Stimulated activated CD4-positive, alpha-beta T cell treated with anti-CD3 and anti-CD28 coated beads, Interleukin-1b, Interleukin-23, amount 100 ng/mL, for 24 hours (primary cell): ENCODE results near the gene TADA2A.
A peak's percentile ranks its signal among the peaks of the same experiment; 100 is the strongest.
"Not testable (repeated sequence)": the region's sequence is repeated elsewhere in the genome, so short reads cannot be mapped to it uniquely, and the experiment has no call there.

ENCODE experiments used
- DNase-seq, 4 experiments: peaks; one replicate each; pipeline ENCODE4 v3.0.0-alpha.2; 2020; ENCODE audit warnings: low read depth in 4 of 4, low spot score in 1 of 4

Gene TADA2A

GRCh38 chr17:37490638-37491614, 84.2 kb downstream of the TADA2A start:
- DNase-seq, result peak in 1 of 4 experiments; percentile 13

DNA sequence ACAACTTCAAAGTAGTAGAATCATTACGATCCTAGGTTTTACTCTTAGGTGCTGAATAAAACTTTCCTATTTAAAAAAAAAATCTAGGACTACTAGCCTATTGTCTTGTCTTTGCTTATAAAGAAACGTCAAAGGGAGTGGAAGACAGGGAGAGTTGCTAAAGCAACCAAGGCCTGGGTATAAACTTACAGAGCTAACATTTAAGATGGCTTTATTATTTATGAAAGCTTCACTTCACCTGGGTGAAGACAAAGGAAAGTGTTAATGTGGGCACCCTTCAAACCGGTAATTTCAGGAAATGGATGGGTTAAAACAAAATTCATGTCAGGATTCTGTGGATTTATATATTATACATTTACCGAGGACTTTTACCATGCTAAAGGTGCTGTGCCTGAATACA, 85.5 kb downstream of the TADA2A start:
- DNase-seq, result no peak

DNA sequence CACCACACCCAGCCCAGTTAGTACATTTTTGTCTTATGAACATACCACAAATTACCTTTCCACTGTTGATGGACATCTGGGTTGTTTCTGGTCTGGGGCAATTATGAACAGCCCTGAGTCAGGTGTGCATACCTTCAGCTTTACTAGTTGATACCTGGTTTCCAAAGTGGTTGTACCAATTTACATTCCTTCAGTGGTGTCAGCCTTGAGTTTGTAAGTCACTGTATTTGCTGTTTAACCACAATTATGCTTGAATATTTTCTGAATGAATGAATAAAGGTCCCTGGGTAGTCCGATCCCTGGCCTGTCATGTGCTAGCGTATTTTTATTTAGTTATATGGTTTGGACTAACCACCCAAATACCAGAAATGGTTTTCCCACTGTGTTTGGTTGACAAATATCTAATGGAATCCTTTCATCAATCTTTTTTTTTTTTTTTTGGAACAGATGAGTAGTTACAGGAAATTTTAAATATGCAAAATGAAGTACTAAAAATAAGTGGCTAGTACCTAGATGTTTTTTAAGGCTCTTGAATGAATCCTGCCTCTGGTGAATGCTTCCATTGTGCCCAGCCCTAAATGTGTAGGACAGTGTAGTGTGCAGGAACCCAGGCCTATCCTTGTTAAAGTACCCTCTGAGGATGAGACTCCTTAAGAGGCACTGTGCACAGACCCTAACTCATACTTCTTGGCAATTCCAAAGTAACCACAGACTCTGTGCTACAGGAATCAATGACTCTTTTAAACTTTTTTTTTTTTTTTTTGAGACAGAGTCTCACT, 86.8 kb downstream of the TADA2A start:
- no peak for DNase-seq

- no peak for DNase-seq
Observed at GRCh38 chr17:37494401-37494831, 87.7 kb downstream of the TADA2A start.

- no peak for DNase-seq
Observed at GRCh38 chr17:37494971-37495370, 88.3 kb downstream of the TADA2A start.

DNA sequence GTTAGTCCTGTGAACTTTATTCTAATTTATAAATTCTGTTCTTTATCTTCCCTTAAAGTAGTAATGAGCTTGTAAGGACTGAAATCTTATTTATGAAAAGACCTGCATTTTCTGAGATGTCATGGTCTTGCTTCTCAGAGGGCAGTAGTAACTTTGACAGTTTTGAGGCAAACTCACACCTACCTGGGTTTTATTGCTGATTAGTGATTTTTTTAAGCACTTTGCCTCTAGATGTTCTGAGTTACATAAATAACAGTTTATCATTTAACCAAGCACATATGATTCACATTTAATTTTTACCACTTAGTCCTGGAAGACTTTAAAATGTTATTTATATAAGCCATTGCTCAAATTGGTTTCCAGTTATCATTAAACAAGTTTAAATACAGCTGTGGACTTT, 93.7 kb downstream of the TADA2A start:
- no peak for DNase-seq

DNA sequence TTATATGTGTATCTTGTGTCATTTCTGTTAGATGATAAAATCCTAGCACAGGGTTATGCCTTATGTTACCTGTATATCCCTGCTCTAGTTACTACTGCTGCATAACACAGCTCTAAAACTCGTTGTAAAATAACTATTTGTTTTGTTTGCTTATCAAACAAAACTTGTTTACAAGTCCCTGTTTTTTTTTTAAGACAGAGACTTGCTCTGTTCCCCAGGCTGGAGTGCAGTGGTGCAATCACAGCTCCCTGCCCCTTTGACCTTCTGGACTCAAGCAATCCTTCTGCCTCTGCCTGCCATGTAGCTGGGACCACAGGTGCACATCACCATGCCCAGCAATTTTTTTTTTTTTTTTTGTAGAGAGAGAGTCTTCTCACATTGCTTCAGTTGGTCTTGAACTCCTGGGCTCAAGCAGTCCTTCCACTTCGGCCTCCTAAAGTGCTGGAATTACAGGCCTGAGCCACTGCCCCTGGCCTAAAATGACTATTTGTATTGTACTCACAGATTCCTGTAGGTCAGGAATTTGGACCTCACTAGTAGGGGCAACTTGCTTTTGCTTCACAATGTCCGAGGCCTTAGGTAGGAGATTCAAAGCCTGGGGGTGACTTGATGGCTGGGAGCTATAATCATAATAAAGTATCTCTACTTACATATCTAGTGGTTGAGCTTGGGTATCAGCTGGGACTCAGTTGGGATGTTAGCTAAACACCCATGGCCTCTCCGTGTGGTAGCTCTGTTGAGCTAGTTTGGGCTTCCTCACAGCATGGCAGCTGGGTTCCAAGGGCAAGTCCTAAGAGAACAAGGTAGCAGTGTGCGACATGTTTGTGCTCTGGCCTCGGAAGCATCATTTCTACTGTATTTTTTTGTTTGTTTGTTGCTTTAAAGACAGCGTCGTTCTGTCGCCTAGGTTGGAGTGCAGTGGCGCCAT, 95.6 kb downstream of the TADA2A start:
- no peak for DNase-seq

DNA sequence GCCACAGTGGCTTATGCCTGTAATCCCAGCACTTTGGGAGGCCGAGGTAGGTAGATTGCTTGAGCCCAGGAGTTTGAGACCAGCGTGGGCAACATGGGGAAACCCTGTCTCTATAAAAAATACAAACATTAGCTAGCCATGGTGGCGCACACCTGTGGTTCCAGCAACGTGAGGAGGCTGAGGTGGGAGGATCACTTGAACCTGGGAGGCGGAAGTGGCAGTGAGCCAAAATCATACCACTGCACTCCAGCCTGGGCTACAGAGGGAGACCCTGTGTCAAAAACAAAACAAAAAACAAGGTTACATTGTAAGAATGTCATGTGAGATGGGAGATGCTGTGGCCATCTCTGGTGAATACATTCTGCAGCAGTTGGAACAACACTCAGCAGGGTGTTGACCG, 96.5 kb downstream of the TADA2A start:
- no peak for DNase-seq

DNA sequence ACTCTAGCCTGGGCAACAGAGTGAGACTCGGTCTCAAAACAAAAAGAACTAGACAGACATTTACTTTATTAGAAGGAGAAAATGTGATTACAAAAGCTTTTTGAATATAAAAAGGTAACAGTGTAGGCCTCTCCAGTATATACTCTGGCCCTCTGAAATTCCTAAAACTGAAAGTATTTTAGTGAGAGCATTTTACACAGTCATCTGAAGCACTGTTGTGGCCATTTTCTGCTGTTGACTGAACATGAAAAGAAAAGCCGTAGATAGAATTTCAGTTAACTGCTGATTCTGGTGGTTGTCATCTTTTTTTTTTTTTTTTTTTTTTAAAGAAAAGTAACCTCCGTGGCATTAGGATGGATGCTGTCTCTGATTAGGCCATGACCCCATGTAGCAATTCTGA, 98.6 kb downstream of the TADA2A start:
- no peak for DNase-seq

GRCh38 chr17:37506678-37507077, 100.0 kb downstream of the TADA2A start:
- no peak for DNase-seq

DNA sequence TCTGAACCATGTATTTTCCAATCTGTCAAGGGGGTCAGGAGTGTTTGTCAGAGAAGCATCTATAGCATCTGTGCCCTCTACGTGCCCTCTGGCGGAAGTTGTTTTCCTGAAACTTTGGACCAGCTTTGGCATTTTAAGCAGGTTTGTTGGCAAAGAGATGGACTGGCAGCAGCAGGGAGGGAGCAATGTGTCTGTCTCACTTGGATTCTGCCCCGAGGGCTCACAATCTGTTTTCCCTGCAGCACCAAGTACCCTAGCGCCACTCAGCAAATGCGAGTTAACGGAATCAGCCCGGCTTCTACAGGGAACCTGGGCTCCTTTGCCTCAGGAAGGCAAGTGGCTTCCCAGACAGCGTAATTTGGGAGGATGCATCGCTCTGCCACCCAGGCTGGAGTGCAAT, 100.4 kb downstream of the TADA2A start:
- DNase-seq, result no peak

- no peak for DNase-seq
Observed at GRCh38 chr17:37510056-37510455, 103.4 kb downstream of the TADA2A start.

DNA sequence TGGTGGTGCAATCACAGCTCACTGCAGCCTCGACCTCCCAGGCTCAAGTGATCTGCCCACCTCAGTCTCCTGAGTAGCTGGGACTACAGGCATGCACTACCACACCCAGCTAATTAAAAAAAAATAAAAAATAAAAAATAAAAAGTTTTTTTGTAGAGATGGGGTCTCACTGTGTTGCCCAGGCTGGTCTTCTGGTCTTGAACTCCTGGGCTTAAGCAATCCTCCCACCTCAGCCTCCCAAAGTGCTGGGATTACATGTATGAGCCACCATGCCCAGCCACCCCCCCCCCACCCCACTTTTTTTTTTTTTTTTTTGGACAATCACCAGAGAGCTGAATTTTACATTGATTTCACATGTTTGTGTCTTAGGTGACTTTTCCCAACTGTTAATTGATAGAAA, 105.0 kb downstream of the TADA2A start:
- DNase-seq, result not testable (repeated sequence)

GRCh38 chr17:37512442-37513068, 105.9 kb downstream of the TADA2A start:
- no peak for DNase-seq

DNA sequence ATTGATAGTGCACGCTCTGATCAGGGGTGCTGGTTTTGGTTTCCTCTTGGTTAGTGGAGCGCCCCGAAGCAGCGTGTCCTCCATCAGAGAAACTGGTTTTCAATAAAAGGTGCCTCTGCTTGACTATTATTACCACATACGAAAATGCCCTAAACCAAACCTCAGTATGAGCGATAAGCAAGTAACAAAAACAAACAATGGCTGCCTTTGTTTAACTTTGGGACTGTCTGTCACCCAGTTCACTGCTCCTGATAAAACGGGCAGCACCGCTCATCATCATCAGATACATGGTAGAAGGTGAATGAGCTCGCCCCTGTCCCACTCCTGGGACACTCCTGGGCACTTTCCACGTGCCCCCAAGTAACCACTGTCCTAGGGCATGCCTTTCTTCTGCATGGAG, 107.0 kb downstream of the TADA2A start:
- DNase-seq, result no peak

DNA sequence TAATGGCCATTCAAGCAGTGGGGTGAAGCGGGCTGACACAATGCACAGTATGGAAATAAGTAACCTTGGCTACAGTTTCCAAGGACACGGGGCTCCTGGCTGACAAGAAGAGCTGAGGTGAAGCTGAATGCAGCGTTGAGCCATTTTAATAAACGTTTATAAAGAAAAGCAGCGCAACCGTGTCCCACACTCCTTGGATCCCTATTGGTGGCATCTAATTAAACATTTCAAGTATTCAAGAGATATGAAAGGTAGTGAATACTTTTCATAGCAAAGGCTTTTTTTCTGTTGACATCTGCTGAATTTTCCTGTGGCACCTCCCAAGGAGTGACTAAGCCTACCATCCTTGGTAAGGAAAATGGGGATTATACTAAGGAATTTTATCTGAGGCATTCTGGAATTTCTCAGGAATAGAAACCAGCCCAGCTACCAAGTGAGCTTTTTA, 109.5 kb downstream of the TADA2A start:
- DNase-seq, result no peak

GRCh38 chr17:37517881-37518280, 111.2 kb downstream of the TADA2A start:
- no peak for DNase-seq

- DNase-seq, result no peak
Observed at GRCh38 chr17:37518826-37519225, 112.1 kb downstream of the TADA2A start.

GRCh38 chr17:37519251-37519985, 112.7 kb downstream of the TADA2A start:
- DNase-seq, result no peak

GRCh38 chr17:37520174-37520573, 113.5 kb downstream of the TADA2A start:
- no peak for DNase-seq
